ELR (cell line): ENCODE results near the gene HOMEZ.
A peak's percentile ranks its signal among the peaks of the same experiment; 100 is the strongest.

Source experiments
- DNase-seq: peaks from one replicate; pipeline ENCODE4 v3.0.0-alpha.2; 2015; ENCODE audit warnings: low read depth

HOMEZ gene

DNA sequence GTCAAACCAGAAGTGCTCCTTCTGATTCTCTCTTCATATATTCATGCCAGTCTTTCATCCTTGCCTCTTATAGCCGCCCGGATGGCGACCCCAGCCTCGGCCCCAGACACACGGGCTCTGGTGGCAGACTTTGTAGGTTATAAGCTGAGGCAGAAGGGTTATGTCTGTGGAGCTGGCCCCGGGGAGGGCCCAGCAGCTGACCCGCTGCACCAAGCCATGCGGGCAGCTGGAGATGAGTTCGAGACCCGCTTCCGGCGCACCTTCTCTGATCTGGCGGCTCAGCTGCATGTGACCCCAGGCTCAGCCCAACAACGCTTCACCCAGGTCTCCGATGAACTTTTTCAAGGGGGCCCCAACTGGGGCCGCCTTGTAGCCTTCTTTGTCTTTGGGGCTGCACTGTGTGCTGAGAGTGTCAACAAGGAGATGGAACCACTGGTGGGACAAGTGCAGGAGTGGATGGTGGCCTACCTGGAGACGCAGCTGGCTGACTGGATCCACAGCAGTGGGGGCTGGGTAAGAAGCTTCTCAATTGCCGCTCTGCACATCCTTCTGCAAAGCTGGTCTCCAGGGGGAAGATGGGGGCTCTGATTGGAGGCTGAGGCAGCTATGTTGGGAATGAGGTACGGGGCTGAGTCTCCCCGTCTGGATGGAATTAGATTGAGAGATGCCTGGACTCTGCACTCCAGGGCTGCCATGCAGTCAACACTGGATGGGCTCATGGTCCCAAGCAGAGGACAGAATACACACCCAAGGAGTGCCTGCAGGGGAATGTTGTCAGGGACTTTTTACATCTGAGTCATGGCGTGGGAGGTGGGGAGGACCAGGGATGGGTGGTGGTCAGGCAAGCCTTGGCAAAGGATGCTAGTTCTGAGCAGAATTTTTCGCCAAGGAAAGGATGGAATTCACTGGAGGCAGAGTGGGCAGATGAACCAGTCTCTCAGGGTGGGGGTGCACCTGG, 22.0 kb upstream of the HOMEZ start:
- DNase-seq, result peak; percentile 47

DNA sequence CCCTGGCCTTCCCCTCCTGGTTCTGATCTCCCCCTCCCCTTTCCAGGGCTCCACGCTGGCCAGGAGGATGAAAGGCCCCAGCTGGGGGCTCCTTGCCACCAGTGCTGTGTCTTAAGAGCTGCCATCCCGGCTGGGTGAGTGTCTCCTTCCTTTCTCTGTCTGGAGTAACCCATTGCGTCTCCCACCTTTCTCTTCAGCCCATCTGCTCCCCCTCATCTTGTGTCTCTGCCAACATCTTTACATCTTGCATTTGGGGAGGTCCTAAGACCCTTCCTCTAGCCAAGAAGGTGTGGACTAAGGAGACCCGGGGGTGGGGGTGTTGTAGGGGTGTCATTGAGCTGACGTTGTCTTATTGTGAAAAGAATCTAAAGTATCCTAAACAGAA, 21.2 kb upstream of the HOMEZ start:
- no peak for DNase-seq

DNA sequence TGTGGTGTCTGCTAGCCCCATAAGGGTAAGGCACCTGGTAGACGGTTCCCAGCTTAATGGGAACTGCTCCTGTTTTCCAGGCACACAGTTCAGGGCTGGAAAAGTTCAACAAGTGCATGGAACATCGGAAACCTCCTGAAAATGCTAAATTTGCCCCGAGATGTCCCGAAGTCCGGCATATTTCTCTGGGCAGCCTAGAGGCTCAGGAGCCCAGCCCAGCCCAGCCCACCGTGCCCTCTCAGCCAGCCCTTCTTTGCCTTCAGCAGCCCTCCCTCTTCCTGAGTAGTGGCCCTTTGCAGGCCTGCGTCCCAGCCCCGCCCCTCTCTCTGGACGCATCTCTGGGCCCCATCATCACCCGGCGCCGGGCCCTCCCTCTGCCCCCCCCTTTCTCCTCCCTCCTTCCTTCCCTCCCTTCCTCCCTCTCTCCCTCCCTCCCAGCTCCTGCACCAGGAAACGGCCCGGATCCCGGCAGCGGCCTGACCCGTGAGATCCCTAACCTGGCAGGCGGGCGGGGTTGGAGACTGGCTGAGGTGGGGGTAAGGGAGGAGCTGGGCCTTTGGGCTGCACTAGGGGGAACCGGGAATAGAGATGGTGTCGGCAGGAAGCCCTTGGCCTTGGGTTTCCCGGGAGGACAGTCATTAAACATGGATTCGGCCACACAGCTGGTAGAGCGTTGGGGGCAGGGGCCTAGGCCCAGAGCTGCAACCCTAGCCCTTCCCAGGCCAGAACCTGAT, 20.6 kb upstream of the HOMEZ start, which contains the start of gene BCL2L2:
BCL2L2 (plus strand) TSS at position 422 of the 734 bp plus-strand sequence. CDS start 935 bp downstream, outside the sequence.
- peak; percentile 91 for DNase-seq

DNA sequence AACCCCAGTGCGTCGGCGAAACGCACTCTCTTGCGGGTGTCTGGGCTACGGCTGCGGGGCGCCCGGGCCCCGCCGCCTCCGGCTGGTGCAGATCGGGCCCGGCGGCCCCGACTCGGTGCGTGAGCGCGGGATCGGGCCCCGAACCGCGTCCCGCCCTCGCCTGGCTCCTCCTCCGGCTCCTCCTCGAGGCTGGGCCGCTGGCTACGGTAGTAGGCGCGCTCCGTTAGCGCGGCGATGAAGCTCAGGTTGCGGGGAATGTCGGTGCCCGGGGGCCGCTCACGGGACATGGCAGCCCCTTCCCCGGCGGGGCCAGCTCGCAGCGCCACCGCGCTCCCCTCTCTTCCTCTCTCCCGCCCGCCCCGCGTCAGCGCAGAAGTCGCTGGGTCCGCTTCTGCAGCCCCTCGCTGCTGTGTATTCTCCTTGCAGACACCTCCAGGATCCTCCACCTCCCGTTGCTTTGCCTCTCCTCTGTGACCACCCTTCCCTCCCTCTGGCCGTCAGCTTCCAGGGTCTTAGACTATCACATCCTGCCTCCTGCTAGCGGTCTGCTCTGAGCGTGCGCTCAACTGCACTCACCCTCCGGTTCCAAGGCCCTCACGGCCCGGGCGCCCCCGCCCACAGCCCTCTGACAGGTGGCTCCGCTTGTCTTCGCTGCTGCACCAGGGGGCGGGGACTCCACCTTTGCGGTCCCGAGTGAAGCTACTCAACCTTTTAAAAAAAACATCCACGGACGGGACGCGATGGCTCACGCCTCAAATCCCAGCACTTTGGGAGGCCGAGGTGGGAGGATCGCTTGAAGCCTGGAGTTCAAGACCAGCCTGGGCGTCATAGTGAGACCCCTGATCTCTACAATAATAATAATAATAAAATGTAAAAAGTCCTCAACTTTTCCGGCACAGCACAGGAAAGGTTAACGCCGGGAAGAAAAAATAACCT, 16.6 kb upstream of the HOMEZ start, which contains the start of gene PPP1R3E:
PPP1R3E (minus strand) TSS at position 570 of the 936 bp plus-strand sequence; CDS start at position 287, 283 bp downstream.
- DNase-seq, result peak; percentile 65

DNA sequence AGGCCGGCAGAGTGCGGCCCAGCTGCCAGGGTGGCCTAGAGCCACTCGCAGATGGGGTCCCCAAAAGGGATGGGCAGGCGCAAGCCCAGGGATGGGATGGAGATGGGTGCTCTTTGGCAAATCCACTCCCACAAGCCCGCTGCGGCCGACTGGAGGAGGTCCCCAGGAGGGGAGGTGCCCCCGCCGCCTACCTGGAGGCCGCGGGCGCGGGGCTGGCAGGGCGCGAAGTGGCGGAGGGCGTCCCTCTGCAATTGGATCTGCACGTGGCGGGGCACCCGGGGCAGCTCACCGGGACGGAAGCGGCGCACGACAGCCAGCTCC, 16.0 kb upstream of the HOMEZ start:
- no peak for DNase-seq

DNA sequence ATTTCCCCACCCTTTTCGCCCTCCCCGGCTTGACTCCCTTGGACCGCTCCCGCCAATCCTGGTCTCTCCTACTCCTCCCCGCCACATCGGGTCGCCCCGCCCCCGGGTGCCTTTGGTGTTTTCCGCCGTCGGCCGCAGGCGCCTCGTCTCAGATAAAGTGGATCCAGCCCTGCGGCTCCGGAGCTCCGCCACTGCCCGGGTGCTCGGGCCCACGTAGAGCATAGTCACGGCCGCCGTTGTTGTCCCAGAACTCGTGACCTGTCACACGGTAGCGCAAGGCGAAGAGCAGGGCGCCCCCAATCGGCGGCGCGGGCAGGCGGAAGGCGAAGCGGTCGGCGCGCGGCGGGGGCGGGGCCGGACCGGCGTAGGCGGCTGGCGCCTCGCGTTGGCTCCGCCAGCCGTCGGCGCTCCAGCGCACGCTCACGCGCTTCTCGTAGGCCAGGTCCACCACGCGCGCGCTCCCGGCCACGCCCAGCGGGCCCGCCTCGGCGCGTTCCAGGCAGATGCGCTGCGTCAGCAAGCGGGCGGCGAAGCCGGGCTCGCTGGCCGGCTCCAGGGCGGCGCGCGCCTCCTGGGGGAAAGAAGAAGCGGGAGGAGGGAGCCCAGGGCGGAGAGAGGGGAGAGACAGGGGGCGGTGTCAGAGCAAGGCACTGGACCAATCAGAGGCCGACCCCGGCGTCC, 15.5 kb upstream of the HOMEZ start:
- DNase-seq, result peak; percentile 96

DNA sequence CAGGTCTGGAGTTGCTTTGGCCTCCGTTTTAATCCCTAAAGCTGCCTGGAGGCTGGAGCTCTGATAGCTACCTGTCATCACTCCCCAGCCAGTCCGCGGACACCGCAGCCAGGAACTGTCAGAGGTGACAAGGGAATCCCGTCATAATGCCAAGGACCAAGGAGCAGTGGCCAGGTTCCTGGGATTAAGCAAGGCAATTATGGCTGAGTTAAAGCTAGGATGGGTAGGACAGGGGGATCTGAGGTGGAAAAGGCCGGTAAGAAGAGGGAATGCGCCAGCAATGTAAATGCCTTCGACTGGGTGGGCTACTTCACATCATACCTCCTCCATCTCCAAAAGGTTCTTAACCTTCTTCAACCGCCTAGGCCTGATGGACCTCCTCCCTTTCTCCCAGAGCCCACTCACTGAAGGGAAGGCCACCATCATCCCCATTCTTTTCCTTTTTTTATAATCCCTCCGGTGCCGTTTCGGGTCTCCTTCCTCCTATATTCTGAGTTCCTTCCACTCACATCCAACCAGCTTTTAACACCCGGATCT, 14.8 kb upstream of the HOMEZ start:
- peak; percentile 43 for DNase-seq

DNA sequence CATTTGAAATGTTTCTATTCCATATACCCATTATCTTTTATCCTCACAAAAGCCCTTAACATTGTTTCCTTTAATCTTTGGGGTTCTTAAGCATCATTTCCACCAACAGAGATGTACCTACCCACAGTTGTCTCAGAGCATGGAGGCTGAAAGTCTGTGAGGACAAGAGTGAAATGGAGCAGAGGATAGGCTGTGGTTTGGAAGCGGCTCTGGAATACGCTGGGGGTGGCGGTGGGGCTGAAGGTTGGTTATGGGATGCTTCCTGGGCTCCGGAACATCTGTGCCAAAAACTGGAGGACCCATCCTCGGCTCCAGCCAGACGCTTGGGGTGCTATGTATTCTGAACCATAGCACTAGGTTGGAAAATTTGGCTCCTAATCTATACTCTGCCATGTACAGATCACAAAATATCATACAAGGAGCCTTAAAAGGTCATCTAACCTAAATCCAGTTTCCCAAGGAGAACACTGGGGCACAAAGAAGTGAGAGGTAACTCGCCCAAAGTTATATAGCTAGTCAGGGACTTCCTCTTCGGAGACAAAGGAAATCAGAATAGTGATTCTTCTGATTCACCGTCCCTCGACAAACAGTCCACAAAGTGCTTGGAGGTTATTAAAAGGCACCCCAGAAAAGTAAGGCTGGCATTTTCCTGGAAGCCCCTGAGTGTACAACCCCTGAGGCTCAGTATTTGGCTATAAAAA, 14.2 kb upstream of the HOMEZ start:
- no peak for DNase-seq

DNA sequence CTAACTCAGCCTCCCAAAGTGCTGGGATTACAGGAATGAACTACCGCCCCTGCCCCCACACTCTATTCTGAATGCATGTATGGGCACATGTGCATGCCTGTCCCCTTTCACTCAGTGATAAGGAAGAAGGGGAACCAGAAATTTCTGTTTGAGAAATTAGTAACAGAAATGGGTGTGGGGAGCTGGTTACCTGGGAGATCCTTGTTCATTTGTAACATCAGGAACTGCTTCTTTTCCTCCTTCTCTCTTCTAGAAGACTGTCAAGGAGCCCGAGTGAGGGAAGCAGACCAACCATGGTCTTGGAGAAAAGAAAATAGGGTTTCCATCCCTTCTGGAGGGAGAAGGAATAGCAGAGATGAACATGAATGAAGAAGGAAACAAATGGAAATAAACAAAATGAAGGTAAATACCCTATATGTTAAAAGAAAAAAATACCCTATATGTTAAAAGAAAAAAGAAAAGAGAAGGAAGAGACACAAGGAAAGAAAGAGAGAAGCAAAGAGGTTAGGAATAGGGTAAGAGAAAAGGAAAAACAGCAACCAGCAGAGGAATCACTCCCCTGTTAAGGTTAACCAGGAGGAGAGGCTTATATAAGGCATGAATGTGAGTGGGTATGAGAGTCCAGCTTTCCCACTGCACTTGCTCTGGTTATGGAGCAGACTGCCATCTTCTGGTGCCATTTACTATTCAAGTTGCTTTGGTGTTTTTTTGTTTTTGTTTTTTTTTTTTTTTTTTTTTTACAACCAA, 13.5 kb upstream of the HOMEZ start:
- peak; percentile 68 for DNase-seq

DNA sequence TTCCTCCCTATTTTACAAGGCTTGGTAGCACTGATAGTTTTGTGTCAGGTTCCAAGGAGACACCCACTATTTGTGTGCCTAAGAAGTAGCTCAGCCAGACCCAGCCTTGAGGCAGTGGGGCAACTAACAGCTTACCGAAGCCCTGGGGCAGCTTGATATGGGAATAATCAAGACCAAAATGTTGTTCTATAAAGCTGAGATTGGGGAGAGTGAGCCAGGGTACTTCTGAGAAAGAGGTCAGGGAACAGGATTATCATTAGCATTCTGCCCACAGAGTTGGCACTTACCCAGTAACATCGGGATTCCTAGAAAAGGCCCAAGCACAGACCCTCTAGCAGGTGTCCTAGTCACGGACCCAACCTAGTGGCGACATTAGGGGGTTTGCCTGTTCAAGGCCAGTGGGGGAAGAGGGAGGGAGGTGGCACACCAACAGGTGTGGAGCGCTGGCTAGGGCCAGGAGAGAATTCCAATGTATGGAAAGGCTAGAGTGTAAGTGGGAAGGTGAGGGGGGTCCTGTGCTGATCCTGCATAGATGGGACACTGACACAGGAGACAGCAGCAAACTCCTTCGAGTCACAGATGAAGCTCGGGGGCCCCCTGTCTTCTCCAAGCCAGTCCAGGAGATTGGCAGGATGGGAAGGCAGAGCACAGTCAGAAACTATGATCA, 11.8 kb upstream of the HOMEZ start:
- no peak for DNase-seq

DNA sequence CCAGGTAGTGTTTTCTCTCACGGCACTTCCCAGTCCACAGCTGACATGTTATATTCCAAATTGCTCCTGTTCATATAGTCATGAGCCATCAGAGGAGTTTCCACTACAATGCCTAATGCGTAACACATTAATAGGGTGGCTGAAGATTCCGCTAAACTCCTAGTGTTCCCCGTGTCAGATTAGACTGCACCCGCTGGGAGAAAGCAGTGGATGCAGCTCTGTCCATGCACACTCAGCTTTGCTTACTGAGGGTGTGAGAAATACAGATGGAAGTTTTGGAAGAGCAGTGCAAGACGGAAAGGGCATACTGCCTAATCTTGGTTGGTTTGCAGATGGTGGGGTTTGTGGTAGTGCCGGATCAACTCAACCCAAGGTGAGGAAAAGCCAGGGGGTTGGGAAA, 11.2 kb upstream of the HOMEZ start:
- DNase-seq, result no peak

DNA sequence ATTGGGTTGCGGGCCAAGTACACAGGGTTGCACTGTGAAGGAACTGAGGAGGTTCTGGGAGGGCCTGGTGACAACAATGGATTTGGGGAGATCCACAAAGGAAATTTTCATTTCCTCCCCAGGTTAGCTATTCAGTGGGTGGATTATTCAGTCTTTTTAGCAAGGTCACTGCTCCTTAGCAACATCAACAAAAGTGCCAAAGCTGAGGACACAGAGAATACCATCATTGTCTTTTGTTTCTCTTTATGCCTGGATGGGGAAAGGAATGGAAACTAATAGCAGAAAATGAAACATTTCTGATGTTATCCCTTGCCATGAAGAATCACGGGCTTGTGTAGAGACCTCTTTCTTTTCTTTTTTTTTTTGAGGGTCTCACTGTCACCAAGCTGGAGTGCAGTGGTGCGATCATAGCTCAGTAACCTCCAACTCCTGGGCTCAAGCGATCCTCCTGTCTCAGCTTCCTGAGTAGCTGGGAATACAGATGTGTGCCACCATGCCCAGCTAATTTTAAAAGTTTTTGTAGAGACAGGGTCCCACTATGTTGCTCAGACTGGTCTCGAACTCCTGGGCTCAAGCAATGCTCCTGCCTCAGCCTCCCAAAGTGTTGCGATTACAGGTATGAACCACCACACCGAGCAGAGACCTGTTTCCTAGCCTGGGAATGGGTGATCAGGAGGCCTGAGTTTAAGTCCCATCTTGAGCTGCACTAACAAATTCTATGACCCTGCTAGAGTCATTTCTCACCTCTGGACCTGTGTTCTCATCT, 10.3 kb upstream of the HOMEZ start:
- DNase-seq, result no peak

DNA sequence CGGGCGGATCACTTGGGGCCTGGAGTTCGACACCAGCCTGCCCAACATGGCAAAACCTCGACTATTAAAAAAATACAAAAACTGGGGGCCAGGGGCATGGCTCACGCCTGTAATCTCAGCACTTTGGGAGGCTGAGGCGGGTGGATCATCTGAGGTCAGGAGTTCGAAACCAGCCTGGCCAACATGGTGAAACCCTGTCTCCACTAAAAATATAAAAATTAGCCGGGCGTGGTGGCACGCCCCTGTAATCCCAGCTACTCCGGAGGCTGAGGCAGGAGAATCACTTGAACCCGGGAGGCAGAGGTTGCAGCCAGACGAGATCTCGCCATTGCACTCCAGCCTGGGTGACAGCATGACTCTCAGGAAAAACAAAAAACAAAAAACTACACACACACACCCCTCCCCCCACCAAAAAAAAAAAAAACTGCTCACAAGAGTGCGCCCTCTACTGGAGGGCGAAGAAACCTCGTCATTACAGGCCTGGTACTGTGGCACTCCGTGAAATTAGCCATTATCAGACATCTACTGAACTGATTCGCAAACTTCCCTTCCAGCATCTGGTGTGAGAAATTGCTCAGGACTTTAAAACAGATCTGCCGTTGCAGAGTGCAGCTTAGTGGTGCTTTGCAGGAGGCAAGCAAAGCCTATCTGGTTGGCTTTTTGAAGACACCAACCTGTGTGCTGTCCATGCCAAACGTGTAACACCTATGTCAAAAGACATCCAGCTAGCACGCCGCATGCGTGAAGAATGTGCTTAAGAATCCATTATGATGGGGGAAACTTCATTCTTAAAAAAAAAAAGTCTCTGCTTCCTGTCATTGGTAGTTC, 9.0 kb upstream of the HOMEZ start:
- peak; percentile 64 for DNase-seq

DNA sequence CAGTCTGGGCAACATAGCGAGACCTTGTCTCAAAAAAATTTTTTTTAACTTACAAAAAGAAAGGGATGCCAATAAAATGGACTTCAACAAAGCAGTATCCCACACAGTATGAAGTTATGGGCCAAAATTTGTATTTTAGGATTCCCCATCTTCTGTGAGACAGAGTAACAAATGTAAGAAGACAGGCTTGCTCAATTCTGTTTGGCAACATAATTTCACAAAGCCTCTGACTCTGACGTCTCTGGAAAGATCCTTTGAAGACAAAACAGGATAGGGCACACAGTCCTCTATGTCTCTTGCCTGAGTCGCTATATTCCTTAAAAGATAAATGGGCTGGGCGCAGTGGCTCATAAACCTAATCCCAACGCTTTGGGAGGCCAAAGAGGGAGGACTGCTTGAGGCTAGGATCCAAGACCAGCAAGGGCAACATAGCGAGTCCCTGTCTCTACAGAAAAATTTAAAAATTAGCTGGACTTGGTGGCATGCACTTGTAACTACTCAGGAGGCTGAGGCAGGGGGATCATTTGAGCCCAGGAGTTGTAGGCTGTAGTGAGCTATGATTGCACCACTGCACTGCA, 1.1 kb upstream of the HOMEZ start:
- no peak for DNase-seq

DNA sequence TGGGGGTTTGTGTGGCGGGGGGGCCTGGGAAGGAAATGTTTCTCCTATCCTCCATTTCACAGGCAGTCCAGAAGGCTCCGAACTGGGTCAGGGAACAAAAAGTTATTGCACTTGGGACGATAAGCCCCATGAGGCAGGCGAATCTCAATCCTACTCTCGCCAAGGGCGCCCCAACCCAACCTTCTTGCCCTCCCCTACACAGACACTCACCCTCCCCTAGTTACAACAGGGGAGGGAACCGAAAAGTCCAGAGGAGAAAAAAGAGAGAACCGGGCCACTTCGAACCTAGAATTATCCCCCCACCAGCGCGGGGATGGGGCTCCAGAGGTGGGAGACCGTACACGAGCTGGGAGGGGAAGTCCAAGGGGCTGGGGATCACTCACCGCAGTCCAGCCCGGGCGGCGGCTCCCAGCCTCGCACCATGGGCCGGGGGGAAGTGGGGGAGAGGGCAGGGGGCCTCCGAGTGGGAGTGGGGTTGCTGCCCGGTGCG, 357 bp downstream of the HOMEZ start:
- DNase-seq, result no peak

DNA sequence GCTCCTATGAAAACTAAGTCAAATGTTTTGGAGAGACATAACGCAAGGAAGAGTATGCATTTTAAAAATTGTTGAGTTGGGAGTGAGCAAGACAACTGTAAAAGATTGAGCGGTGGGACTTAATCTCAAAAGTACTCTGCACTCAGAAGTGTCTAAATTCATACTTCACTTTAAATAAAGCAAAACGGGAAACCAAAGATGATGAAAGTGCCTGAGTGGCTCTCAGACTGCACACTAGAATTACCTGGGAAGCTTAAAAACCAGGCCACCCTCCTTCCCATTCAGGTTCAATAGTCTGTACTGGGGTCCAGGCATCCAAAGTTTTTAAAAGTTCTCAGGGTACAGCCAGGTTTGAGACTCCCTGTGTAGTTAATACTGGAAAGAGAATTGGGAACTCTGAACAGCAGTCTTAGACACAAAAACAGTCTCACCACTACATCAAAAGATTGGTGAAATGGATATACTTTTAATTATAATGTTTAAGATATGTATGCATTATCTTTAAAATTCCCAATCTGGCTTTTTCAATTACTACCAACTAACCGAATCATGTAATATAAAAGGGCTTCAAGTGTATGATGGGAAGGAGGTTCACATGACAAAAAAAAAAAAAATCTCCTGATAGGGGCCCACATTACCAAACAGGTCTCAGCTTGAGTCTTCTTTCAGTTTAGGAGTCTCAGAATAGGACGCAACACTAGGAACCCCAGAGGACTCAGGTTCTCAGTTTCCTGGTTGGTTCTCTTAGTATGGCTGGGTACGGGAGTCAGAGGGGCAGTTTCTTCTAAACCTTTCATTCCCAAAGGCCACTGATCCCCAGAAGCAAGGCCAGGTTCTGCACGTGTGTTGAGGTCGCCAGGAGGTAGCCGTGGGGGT, 1.0 kb downstream of the HOMEZ start:
- DNase-seq, result peak; percentile 35
